MCF 10A (cell line): ENCODE data around the gene RHBG. TPM values are rescaled to one million over a fixed set of nuclear protein-coding genes. Genes with fewer than 3 reads are reported as not detected.

ENCODE experiments used
- BruUV-seq: library from RNA; stranded (reverse); fragments of 400-500 nt; replicated peaks from 2 replicates; lab custom pipeline; 2021; lab: Mats Ljungman, UMichigan
- CTCF ChIA-PET: fragments of 300-600 bp; sonication (Branson Sonifier 250); formaldehyde crosslinking; extraction: SDS; loops from one replicate; lab custom pipeline; 2021; ENCODE audit warnings: antibody characterized with exemption, inconsistent platforms; lab: Yijun Ruan, JAX
- POLR2A ChIA-PET: fragments of 300-600, 350-650 bp; sonication (Branson Sonifier 250); formaldehyde crosslinking; extraction: SDS; loops from one replicate; lab custom pipeline; 2020; ENCODE audit warnings: antibody characterized with exemption, inconsistent platforms; lab: Yijun Ruan, JAX
- DNase-seq: peaks from one replicate; pipeline ENCODE4 v3.0.0-alpha.2; 2018; ENCODE audit not compliant: unreplicated experiment
- H3K27ac Mint-ChIP-seq: one replicate; pipeline ENCODE4 v1.8.0; 2022; ENCODE audit warnings: mild to moderate bottlenecking, low read depth, mixed read lengths; ENCODE audit not compliant: unreplicated experiment
- H3K27me3 Mint-ChIP-seq: one replicate; pipeline ENCODE4 v1.8.0; 2022; ENCODE audit warnings: mixed read lengths; ENCODE audit not compliant: insufficient read depth, unreplicated experiment
- H3K36me3 Mint-ChIP-seq: one replicate; pipeline ENCODE4 v1.8.0; 2022; ENCODE audit warnings: mild to moderate bottlenecking, moderate library complexity, mixed read lengths; ENCODE audit not compliant: insufficient read depth, unreplicated experiment
- H3K4me1 Mint-ChIP-seq: one replicate; pipeline ENCODE4 v1.8.0; 2022; ENCODE audit warnings: mixed read lengths; ENCODE audit not compliant: insufficient read depth, unreplicated experiment
- H3K4me3 Mint-ChIP-seq: one replicate; pipeline ENCODE4 v1.8.0; 2022; ENCODE audit warnings: mild to moderate bottlenecking, moderate library complexity, mixed read lengths; ENCODE audit not compliant: unreplicated experiment
- H3K9me3 Mint-ChIP-seq: one replicate; pipeline ENCODE4 v1.8.0; 2022; ENCODE audit warnings: mixed read lengths; ENCODE audit not compliant: unreplicated experiment
- intact Hi-C: fragments of 100-400 bp; cut with micrococcal nuclease; formaldehyde crosslinking; loops from 2 replicates; pipeline ENCODE4 v1.14.1; 2022
- total RNA-seq: library from RNA; stranded (reverse); gene quantifications from 2 replicates; pipeline ENCODE4 v1.2.3, GENCODE V29; 2022
- TF ChIP-seq, protein P1 (sequence below): fragments of 200-600 bp; IDR thresholded peaks from one replicate; pipeline ENCODE4 v1.8.0; 2022; ENCODE audit warnings: antibody characterized with exemption, mild to moderate bottlenecking; ENCODE audit not compliant: unreplicated experiment

Gene RHBG
- total RNA-seq, 1 experiment from 2014 or later: not detected

DNA sequence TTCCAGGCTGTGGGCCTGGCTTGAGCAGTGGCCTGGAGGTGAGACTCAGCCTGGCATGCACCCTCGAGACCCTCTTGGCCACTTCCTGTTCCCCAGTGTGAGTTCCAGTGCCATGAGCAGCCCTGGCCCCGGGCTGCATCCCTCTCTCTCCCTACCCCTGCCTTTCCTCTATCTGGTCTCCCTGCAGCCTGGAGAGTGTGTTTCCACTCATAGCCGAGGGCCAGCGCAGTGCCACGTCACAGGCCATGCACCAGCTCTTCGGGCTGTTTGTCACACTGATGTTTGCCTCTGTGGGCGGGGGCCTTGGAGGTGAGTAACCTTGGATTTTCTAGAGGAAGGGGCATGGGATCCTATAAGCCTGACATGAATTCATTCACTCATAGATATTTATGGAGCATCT lies 13.6 kb downstream of the RHBG start:
- no peaks in the 10 kb centered on the region for H3K27me3 Mint-ChIP-seq
- intact Hi-C loops: no loop called here

DNA sequence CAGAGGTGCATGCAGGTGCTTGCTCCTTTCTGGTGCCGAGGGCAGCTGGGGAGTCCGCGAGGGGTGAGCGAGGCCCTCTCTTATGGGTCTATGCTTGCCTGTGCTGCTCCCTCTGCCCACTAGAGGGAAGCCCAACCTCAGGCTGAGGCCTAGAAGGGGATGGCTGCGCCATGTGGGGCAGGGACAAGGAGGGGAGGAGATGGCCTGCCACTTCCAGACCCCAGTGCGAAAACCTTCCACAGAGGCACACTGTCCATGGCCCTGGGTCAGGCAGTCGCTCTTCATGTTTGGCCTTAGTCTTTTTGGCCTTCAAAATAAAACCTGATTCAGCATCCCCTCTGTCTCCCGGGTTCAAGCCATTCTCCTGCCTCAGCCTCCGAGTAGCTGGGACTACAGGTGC lies 14.0 kb downstream of the RHBG start:
- Mint-ChIP-seq H3K27me3 (no peaks in the 10 kb centered on the region), H3K4me1 (peaks cover 11% of the 10 kb centered on the region), H3K4me3 (no peak overlapping the region), H3K36me3 (no peaks in the 10 kb centered on the region), H3K27ac (no peak overlapping the region), H3K9me3 (no peaks in the 10 kb centered on the region)
- CTCF ChIA-PET: interaction anchor here (0.6 to 10.9 kb wide), 23 partner anchors 9 to 297 kb away, joined by 3 to 452 read pairs (median 4); partner anchors contain the start of gene HAPLN2
- BruUV-seq: no TSS peak
- TF ChIP-seq, protein P1, sequence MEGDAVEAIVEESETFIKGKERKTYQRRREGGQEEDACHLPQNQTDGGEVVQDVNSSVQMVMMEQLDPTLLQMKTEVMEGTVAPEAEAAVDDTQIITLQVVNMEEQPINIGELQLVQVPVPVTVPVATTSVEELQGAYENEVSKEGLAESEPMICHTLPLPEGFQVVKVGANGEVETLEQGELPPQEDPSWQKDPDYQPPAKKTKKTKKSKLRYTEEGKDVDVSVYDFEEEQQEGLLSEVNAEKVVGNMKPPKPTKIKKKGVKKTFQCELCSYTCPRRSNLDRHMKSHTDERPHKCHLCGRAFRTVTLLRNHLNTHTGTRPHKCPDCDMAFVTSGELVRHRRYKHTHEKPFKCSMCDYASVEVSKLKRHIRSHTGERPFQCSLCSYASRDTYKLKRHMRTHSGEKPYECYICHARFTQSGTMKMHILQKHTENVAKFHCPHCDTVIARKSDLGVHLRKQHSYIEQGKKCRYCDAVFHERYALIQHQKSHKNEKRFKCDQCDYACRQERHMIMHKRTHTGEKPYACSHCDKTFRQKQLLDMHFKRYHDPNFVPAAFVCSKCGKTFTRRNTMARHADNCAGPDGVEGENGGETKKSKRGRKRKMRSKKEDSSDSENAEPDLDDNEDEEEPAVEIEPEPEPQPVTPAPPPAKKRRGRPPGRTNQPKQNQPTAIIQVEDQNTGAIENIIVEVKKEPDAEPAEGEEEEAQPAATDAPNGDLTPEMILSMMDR: peak; percentile 94
- intact Hi-C loops: no loop called here
- DNase-seq: peak; percentile 80
- POLR2A ChIA-PET: no interaction called here

More for the DNA sequence above, 13.6 kb downstream of the RHBG start:
- ChIA-PET POLR2A (no interaction called here), CTCF (interaction anchor here (0.5 to 10.9 kb wide), 21 partner anchors 8 to 275 kb away, joined by 3 to 452 read pairs (median 4); no protein-coding TSS in a partner anchor)
- Mint-ChIP-seq H3K36me3 (no peaks in the 10 kb centered on the region), H3K4me3 (no peak overlapping the region), H3K4me1 (peaks cover 11% of the 10 kb centered on the region), H3K9me3 (no peaks in the 10 kb centered on the region), H3K27ac (no peak overlapping the region)
- TF ChIP-seq, protein P1: no peak
- DNase-seq: no peak
- no TSS peak for BruUV-seq

DNA sequence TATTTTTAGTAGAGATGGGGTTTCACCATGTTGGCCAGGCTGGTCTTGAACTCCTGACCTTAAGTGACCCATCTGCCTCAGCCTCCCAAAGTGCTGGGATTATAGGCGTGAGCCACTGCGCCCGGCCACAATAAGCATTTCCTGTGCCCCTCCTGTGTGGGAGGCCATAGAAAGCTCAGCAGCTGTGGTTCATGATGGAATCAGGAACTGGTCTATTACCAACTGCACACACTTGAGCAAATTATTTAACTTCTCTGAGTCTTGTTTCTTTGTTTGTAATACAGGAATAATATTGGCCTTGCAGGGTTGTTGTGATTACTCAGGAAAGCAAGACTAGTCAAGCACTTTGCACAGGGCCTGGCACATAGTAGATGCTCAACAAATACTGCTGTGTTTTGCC lies 15.0 kb downstream of the RHBG start:
- ChIA-PET POLR2A (no interaction called here), CTCF (interaction anchor here (0.5 to 10.9 kb wide), 21 partner anchors 10 to 505 kb away, joined by 3 to 452 read pairs (median 10); partner anchors contain the start of genes GPATCH4 and HAPLN2)
- Mint-ChIP-seq H3K4me3 (no peak overlapping the region), H3K4me1 (peaks cover 11% of the 10 kb centered on the region), H3K27me3 (no peaks in the 10 kb centered on the region), H3K36me3 (no peaks in the 10 kb centered on the region), H3K27ac (no peak overlapping the region), H3K9me3 (no peaks in the 10 kb centered on the region)
- intact Hi-C loops: loop anchor here (2.0 kb wide), 1 partner anchor 293 kb away; no protein-coding TSS in a partner anchor
- DNase-seq: no peak
- BruUV-seq: no TSS peak
- TF ChIP-seq, protein P1: no peak

DNA sequence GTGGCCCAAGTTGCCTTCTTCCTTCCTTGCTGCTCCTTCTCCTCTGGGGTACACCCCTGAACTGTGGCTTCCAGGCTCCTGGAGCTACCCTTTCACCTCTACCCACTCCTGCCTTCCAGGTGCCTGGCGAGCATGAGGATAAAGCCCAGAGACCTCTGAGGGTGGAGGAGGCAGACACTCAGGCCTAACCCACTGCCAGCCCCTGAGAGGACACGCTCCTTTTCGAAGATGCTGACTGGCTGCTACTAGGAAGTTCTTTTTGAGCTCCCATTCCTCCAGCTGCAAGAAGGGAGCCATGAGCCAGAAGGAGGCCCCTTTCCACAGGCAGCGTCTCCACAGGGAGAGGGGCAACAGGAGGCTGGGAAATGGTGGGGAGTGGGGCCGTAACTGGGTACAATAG lies 15.6 kb downstream of the RHBG start:
- peaks cover 11% of the 10 kb centered on the region for H3K4me1 Mint-ChIP-seq
- BruUV-seq: no TSS peak
- no peak overlapping the region for H3K4me3 Mint-ChIP-seq
- H3K36me3 Mint-ChIP-seq: no peaks in the 10 kb centered on the region
- H3K9me3 Mint-ChIP-seq: no peaks in the 10 kb centered on the region
- DNase-seq: no peak
- no peaks in the 10 kb centered on the region for H3K27me3 Mint-ChIP-seq
- intact Hi-C loops: loop anchor here (1.0 to 2.0 kb wide), 3 partner anchors 60 to 294 kb away; no protein-coding TSS in a partner anchor
- H3K27ac Mint-ChIP-seq: no peak overlapping the region
- ChIA-PET POLR2A (interaction anchor here (1.3 kb wide), 1 partner anchor 206 kb away, joined by 4 read pairs; the partner anchor contains the start of gene NAXE), CTCF (interaction anchor here (0.5 to 10.9 kb wide), 32 partner anchors 10 to 505 kb away, joined by 3 to 452 read pairs (median 14); partner anchors contain the start of genes GPATCH4, HAPLN2 and NAXE)
- TF ChIP-seq, protein P1: no peak
